HL-60 (cell line): ENCODE results near the gene MLLT1.

Source experiments
- SPI1 ChIP-seq: IDR thresholded peaks from 2 replicates; pipeline ENCODE4 v1.6.1; 2012; ENCODE audit warnings: low read depth, mild to moderate bottlenecking, borderline replicate concordance
- TF ChIP-seq, protein P1 (sequence below): IDR thresholded peaks from one replicate; pipeline ENCODE4 v1.5.1; 2011; ENCODE audit warnings: low read length, control low read depth, inconsistent platforms; ENCODE audit not compliant: insufficient read depth
- TF ChIP-seq, protein P2 (sequence below): IDR thresholded peaks from 2 replicates; pipeline ENCODE4 v1.6.1; 2012; ENCODE audit warnings: low read depth; ENCODE audit not compliant: insufficient replicate concordance

DNA sequence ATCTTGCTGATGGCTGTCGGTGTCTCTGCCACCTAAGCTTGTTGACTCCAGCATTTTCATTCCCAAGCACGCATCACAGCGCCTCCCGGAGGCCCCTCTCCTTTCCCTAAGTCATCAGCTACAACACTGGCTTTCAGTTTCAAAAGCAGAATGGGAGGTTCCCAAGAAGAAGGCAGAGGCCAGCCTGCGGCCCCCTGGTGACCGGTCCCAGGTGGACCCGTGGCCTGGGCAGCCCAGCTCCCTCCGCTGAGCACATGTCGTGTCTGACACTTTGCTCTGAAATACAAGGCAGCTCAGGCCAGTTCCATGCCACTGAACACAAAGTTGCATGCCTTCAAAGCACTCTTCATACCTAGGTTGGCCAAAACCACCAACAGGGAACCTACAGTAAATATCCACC, 8.5 kb downstream of the MLLT1 start:
- TF ChIP-seq, protein P1, sequence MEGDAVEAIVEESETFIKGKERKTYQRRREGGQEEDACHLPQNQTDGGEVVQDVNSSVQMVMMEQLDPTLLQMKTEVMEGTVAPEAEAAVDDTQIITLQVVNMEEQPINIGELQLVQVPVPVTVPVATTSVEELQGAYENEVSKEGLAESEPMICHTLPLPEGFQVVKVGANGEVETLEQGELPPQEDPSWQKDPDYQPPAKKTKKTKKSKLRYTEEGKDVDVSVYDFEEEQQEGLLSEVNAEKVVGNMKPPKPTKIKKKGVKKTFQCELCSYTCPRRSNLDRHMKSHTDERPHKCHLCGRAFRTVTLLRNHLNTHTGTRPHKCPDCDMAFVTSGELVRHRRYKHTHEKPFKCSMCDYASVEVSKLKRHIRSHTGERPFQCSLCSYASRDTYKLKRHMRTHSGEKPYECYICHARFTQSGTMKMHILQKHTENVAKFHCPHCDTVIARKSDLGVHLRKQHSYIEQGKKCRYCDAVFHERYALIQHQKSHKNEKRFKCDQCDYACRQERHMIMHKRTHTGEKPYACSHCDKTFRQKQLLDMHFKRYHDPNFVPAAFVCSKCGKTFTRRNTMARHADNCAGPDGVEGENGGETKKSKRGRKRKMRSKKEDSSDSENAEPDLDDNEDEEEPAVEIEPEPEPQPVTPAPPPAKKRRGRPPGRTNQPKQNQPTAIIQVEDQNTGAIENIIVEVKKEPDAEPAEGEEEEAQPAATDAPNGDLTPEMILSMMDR: no peak
- TF ChIP-seq, protein P2, sequence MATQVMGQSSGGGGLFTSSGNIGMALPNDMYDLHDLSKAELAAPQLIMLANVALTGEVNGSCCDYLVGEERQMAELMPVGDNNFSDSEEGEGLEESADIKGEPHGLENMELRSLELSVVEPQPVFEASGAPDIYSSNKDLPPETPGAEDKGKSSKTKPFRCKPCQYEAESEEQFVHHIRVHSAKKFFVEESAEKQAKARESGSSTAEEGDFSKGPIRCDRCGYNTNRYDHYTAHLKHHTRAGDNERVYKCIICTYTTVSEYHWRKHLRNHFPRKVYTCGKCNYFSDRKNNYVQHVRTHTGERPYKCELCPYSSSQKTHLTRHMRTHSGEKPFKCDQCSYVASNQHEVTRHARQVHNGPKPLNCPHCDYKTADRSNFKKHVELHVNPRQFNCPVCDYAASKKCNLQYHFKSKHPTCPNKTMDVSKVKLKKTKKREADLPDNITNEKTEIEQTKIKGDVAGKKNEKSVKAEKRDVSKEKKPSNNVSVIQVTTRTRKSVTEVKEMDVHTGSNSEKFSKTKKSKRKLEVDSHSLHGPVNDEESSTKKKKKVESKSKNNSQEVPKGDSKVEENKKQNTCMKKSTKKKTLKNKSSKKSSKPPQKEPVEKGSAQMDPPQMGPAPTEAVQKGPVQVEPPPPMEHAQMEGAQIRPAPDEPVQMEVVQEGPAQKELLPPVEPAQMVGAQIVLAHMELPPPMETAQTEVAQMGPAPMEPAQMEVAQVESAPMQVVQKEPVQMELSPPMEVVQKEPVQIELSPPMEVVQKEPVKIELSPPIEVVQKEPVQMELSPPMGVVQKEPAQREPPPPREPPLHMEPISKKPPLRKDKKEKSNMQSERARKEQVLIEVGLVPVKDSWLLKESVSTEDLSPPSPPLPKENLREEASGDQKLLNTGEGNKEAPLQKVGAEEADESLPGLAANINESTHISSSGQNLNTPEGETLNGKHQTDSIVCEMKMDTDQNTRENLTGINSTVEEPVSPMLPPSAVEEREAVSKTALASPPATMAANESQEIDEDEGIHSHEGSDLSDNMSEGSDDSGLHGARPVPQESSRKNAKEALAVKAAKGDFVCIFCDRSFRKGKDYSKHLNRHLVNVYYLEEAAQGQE: no peak
- no peak for TF ChIP-seq SPI1
